GM18508 (cell line): ENCODE data around the gene NME8.
A peak's percentile ranks its signal among the peaks of the same experiment; 100 is the strongest.
"Not testable (repeated sequence)": the region's sequence is repeated elsewhere in the genome, so short reads cannot be mapped to it uniquely, and the experiment has no call there.

Experiments used
- ATAC-seq: cut with Tn5 transposase; IDR thresholded peaks from one replicate; pipeline ENCODE4 v1.9.1; 2021; ENCODE audit warnings: moderate number of reproducible peaks; ENCODE audit not compliant: insufficient read depth, unreplicated experiment

Gene NME8, protein sequence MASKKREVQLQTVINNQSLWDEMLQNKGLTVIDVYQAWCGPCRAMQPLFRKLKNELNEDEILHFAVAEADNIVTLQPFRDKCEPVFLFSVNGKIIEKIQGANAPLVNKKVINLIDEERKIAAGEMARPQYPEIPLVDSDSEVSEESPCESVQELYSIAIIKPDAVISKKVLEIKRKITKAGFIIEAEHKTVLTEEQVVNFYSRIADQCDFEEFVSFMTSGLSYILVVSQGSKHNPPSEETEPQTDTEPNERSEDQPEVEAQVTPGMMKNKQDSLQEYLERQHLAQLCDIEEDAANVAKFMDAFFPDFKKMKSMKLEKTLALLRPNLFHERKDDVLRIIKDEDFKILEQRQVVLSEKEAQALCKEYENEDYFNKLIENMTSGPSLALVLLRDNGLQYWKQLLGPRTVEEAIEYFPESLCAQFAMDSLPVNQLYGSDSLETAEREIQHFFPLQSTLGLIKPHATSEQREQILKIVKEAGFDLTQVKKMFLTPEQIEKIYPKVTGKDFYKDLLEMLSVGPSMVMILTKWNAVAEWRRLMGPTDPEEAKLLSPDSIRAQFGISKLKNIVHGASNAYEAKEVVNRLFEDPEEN

DNA sequence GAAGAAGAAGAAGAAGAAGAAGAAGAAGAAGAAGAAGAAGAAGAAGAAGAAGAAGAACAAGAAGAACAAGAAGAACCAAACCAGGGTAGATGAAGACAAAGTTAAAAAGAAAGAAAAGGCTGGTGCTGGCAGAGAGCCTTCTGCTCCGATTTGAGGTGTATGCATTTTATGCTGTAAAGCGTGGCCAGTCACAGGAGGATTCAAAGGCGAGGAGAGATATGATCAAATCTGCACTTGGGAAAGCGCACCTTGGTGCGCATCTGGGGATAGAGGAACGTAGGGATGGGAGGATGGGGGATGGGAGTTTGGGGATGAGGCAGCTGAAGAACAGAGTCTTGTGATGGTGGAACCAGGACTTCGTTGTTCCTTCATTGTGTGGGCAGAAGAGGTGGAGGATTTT, at the start of gene NME8:
Gene NME8 (plus strand): TSS at position 301 of the 400 bp plus-strand sequence. CDS start 1,670 bp downstream, outside the sequence.
- ATAC-seq: no peak

DNA sequence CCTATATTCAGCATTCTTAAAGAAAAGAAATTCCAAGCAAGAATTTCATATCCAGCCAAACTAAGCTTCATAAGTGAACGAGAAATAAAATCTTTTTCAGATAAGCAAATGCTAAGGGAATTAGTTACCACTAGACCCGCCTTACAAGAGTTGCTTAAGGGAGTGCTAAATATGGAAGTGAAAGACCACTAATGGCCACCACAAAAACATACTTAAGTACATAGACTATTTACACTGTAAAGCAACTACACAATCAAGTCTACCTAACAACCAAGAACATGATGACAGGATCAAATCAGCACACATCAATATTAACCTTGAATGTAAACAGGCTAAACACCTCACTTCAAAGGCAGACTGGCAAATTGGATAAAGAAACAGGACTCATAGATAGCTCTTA, 42.2 kb upstream of the NME8 start:
- no peak for ATAC-seq

DNA sequence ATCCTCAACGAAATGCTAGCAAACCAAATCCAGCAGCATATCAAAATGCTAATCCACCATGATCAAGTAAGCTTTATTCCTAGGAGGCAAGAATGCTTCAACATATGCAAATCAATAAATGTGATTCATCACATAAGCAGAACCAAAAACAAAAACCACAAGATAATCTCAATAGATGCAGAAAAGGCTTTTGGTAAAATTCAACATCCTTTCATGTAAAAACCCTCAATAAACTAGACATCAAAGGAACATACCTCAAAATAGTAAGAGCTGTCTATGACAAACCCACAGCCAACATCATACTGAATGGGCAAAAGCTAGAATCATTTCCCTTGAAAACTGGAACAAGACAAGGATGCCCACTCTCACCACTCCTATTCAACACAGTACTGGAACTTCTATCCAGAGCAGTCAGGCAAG, 36.2 kb upstream of the NME8 start:
- ATAC-seq: not testable (repeated sequence)

DNA sequence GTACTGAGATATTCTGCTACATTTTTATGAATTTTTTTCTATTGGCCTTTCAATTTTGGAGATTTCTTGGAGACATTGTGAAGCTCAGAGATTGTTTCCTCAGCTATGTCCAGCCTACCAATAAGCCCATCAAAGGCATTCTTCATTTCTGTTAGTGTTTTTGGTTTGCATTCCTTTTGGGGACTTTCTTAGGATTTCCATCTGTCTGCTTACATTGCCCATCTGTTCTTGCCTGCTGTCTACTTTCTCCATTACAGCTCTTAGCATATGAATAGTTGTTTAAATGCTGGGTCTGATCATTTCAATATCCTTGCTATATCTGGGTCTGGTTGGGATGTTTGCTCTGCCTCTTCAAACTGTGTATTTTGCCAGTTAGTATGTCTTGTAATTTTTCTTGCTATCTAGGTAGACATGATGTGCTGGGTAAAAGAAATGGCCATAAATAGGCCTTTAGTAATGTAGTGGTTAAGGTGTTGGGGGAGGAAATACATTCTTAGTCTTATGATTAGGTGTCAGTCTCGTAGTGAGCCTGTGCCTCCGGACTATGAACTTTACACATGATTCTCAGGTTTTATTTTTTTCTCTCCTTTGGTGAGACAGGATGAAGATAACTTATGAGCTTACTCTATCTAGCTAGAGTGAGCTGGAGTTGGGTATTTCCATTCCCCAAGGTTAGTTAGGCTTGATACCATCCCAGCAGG, 32.6 kb upstream of the NME8 start:
- peak; percentile 87 for ATAC-seq

DNA sequence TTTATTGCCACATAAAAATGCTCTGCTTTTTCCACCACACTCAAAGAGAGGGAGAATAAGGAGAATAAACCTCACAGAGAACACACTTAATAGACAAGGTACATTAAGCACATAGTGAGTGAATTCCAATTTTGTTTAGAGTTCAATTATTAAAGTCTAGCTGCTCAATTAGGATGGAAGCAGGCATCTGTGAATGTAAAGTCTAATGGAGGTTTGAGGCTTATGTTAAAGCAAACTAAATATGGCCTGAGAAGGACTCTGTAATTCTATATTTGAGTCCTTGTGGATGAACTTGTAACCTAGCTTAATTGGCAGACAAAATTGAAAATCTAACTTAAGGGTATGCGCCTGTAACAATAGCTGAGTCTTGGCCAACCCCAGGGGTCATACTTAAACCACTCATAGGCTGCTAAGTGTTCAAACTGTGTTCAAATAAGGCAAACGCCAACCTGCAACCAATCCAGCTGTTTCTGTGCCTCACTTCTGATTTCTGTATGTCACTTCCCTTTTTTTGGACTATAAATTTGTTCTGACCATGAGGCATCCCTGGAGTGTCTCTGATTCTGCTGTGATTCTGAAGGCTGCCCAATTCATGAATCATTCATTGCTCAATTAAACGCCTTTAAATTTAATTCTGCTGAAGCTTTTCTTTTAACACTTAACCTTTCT, 31.3 kb upstream of the NME8 start:
- ATAC-seq: no peak

DNA sequence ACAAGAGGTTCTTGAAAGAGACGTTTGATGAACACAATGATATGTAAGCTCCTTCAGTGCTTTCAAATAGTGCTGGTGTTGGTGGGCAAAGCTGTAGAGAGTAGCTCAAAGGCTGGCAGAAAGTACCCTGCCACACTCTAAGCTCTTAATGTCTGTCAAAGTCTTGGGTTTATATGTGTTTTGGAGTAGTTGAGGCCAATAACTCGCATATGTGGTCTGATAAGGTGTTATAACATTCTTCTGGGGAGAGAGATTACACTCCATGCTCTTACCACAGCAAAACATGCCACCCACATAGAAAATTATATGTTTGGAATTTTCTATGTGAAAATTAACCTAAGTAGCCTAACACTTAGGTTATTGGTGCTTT, 30.8 kb upstream of the NME8 start:
- ATAC-seq: no peak

DNA sequence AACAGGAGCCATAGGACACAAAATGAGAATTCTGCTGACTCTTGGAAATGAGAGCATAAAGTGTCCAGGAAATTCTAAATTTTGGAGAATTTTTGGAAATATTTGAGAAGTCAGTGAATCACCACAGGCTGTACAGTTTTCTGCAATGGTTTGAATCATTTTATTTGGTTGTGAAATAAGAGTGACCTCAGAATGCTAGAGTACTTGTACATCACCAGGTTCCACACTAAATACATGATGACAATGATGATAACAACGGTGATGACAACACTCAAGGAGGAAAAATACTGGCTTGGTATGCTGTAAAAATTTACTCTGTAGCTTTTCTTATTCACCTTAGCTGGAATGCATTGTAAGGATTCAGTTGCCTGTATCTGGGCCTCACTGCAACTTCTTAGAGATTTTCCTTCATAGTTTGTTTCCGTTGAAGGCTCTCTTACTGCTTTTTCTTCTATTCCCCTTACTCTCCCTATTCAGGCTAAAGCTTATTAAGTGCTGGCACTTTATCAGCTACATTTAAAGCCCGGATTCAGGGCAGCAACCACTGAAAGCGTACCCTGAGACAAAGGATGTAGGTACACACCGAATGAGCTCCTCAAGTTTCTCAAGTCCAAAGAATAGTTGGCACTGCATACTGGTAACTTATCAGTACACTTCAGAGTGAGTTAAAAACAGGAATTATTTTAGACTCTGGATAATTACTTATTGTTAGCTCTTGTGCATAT, 30.2 kb upstream of the NME8 start:
- ATAC-seq: no peak

DNA sequence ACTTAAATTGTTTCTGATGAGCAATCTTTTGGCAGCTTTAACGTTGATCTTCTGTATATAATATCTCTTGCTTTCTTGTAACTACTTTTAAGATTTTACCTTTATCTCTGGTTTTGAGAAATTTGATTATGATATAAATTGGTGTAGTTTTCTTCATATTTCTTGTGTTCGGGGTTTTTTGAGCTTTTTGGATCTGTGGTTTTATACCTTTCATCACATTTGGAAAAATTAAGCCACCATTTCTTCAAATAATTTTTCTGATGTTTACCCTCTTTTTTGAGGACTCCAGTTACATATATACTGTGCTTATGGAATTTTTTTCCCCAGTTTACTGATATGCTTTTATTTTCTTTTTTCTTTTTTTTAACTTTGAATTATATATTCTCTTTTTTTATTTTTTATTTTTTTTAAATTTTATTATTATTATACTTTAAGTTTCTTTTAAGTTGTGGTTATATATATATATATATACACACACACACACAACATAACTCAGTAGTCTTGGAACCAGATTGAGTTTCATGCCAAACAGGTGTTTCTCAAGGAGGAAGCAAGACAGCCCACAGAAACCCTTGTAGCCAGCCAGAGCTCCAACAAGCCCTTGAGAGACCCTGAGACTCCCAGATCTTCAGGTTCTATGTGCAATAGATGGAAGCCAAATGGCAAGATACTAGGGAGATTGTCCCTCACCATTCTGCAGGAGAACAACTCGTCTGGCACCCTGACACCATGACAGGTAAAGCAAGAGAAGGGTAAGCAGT, 27.5 kb upstream of the NME8 start:
- ATAC-seq: peak; percentile 55

DNA sequence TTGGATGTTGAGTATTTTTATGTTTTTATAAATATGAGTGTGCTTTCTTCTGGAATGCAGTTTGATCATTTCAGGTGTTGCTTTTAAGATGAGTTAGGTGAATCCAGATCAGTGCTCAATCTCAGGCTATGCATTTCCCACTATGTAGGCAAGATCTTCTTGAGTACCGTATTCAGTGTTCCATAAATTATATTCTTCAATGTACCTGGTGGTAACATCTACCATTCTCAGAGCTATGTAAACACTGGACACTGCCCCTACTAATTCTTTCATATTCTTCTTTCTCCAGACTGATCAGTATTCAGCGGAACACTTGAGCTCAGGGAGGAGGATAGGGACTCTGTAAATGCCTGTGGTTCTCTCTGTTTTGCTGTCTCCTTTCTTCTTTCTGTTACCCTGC, 25.5 kb upstream of the NME8 start:
- no peak for ATAC-seq

DNA sequence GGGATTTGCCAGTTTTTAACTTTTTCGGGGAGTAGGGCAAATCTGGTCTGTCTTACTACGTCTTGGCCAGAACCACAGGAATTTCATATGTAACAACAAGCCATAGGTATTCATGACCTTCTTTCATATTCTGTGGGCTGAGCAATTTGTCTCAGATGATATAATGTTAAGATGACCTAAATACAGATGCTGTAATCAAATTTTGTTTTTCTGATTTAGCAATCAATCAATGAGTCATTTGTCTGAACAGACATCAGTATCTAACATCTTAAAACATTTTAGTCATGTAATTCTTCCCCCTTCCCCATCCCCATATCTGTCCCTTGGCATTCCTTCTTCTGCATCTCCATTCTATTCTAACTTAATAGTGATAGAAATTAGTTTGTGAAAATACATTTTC, 24.8 kb upstream of the NME8 start:
- ATAC-seq: no peak

DNA sequence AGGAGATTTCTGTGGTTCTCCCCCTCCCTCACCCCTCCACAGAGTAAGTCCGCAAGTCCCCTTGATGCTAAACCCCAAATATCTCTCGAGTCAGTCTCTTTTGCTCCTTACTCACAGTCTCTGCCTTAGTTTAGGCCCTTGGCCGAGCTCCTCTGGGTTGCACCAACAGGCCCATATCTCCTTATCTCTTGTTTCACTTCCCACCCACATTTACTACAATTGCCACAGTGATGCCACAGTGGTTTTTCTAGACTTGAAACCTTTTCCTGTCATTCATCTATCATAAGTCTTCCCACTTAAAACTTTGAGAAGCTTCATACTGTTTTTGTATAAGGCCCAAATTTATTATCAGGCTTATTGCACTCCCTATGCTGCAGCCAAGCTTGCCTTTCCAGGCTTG, 23.4 kb upstream of the NME8 start:
- no peak for ATAC-seq

DNA sequence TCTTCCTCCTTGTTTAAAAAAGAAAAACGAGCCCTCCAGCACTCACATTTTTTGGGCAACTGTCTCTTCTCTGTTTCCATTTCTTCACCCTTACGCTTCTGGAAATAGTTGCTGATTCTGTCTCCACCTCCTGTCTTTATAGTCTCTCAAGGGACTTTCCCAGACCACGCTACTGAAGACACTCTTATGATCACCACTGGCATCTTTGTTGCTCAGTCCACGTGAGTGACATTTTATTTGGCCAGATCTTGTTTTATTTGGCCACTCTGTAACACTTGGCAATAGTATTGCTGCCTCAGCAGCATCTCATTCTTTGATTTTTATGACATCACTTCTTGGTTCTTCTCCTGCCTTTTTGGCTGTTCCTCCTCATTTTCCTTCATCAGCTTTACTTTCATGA, 21.6 kb upstream of the NME8 start:
- ATAC-seq: no peak

DNA sequence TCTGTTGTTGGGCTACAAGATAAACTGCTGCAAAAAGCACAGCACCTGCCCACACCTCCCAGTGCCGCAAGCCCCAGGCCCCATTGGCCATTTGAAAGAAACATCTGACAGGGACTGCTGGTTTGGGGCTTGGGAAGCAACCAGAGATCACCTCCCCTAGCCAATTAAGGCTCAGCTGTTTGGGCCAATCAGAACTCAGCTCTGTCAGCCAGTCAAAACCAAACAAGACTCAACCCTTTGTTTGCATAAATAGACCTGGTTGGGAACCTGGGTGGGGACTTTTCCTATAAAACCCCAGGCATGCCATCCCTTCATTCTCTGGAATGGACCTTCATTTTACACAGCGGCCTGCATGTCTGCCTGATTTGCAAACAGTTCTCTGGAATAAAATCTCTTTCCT, 17.2 kb upstream of the NME8 start:
- ATAC-seq: no peak

DNA sequence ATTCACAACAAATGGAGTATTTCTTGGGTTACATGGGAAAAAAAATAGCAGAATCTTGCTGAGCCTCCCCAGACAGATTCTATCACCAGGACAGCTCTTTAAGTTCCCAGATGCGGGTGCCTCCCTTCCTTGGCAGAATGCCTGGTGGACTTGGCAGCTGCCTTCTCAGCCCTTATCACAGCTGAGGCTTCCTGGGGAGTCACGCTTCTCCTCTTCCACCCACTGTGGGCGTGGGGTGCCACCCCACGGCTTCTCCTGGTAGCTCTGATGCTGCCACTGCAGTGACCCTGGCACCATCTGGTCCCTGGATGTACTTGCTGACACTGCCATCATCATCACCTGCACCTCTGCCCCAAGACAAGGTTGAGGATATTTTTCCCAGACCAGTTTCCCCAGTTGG, 16.2 kb upstream of the NME8 start:
- ATAC-seq: no peak

DNA sequence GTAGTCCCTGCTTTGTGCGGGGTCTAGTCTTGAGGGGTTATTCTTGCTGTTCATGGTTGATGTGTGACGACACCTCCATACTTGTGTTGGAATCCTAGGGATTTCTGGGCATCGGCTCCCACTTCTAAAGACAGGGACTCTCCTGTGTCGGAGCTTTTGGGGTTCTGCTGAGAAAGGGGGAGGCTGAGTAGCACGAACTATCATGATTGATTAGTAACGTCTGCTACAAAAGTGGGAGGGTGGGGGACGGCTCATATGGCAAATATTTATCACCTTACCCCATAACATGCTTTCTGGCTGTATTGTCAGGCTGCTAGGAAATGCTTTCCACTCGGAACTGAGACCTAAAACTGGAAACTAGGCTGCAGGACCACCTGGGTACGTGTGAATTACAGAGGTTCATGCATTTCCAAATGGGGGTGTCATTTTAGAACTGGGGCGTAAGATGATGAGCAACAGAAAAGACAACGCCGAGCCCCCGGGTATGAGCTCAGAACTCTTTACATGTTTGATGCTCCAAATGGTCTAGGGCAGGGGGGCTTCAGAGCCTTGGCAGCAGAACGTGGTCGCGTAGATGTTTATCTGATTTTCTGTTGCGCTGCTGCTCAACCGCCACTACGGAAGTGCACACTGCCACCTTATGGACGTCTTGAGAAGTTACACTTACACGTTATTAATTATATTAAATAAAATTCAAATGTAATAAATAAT, 15.1 kb upstream of the NME8 start:
- ATAC-seq: no peak

DNA sequence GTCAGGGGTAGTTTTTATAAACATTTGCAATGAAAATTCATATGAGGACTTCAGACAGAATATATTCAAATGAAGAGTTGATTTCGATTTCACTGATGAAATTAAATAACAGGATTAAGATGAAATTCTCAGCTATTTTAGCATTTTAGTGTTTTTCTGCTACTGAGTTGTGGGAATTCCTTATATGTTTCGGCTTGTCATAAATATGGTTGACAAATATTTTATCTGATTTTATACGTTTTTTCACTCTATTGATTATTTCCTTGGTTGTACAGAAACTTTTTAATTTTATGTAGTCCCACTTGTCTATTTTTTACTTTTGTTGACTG, 14.6 kb upstream of the NME8 start:
- ATAC-seq: no peak

DNA sequence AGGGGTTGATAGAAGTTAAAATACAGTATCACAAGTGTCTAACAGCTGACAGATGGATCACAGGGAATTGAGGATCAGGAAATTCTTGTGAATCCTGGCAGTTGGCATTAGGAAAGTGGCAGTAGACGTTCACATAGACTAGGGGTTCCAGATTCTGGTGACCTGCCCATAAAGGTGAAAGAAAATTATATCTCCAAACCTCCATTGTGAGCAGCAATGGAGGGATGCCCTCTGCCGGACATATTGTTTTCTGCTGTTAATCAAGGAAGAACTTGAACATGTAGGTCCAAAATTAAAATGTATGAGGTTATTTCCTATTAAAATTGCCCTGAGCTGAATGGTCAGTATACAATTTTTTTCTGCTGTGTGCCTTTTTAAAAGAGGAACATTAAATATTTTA, 5.1 kb downstream of the NME8 start:
- no peak for ATAC-seq

DNA sequence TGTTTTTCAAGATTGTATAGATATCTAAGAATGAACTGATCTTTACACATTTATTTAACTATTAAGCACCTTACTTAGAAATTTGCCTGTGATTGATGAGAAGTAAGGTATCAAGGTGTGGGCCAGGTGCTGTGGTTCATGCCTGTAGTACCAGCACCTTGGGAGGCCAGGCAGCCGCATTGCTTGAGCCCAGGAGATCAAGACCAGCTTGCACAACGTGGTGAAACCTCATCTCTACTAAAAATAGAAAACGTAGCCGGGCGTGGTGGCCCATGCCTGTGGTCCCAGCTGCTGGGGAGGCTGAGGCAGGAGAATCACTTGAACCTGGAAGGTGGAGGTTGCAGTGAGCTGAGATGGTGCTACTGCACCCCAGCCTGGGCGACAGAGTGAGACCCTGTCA, 33.7 kb downstream of the NME8 start:
- ATAC-seq: no peak

DNA sequence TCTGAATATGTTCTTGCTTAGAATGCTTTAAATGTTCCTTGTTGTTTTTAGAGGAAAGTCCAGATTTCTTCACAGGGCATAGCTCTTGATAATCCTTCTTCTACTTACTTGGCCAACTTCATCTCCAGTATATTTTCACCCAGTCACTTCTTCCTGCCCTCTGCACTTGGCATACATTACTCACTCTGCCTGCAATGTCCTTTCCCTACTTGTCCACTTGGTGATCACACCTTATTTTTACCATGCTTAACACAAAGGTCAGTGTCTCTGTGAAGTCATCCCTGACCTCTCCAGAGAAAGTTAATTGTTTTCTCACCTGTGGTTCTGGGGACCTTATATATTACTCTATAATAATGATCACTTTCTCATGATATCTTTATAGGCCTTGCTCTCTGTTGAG, 45.0 kb downstream of the NME8 start:
- no peak for ATAC-seq
